Neural crest cell (in vitro differentiated cells): ENCODE data around the gene MMP25. TPM values are rescaled to one million over a fixed set of nuclear protein-coding genes. Genes with fewer than 3 reads are reported as not detected.
A peak's percentile ranks its signal among the peaks of the same experiment; 100 is the strongest.

ENCODE experiments used
- DNase-seq: peaks from one replicate; pipeline ENCODE4 v3.0.0; 2021; ENCODE audit warnings: low read depth, mixed read lengths, low spot score
- H3K27ac Mint-ChIP-seq: one replicate; pipeline ENCODE4 v1.8.0; 2021; ENCODE audit warnings: mild to moderate bottlenecking, mixed read lengths; ENCODE audit not compliant: unreplicated experiment
- H3K27me3 Mint-ChIP-seq: 2 replicates; pipeline ENCODE4 v1.8.0; 2021; ENCODE audit warnings: low read depth, mild to moderate bottlenecking, mixed read lengths
- H3K36me3 Mint-ChIP-seq: 2 replicates; pipeline ENCODE4 v1.8.0; 2021; ENCODE audit warnings: low read depth, mild to moderate bottlenecking, mixed read lengths
- H3K4me1 Mint-ChIP-seq: 2 replicates; pipeline ENCODE4 v1.8.0; 2021; ENCODE audit warnings: mixed read lengths
- H3K4me3 Mint-ChIP-seq: one replicate; pipeline ENCODE4 v1.8.0; 2021; ENCODE audit warnings: mild to moderate bottlenecking, mixed read lengths
- H3K9me3 Mint-ChIP-seq: 2 replicates; pipeline ENCODE4 v1.8.0; 2021; ENCODE audit warnings: mixed read lengths
- total RNA-seq: library from RNA; stranded (reverse); gene quantifications from 2 replicates; pipeline ENCODE4 v1.2.1, GENCODE V29; 2021
- TF ChIP-seq, protein P1 (sequence below): fragments of 200-600 bp; sonication (generic); conservative IDR thresholded peaks from 2 replicates; pipeline ENCODE4 v1.5.0; 2021; ENCODE audit warnings: antibody characterized with exemption, mild to moderate bottlenecking

Gene MMP25
- total RNA-seq, 1 donor from 2014 or later, result 0.96 TPM

DNA sequence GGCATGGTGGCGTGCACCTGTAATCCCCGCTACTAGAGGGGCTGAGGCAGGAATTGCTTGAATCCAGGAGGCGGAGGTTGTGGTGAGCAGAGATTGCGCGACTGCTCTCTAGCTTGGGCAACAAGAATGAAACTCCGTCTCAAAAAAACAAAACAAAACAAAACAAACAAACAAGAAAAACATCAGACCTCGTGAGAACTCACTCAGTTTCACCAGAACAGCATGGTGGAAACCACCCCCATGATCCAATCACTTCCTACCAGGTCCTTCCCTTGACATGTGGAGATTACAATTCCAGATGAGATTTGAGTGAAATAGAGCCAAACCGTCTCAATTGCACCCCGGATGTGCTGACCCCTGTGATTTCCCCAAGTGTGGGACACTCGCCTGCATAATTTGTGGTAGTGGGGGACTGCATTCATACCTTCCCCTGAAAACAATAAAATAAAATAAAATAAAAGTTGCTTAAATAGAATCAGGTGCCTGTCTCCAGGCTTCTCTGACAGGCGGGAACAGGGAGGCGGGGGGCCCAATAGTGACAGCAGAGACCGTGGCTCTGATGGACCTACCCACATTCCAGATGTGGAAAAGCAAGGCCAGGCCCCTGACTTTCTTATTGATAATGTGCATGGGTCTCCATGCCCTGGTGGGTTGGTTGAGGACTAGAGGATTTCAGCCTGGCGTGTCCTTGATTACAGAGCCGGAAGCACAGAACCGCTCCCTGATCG is 39.7 kb downstream of the MMP25 start:
- no peaks in the 10 kb centered on the region for H3K27me3 Mint-ChIP-seq
- DNase-seq, result no peak
- peaks cover 18% of the 10 kb centered on the region for H3K4me1 Mint-ChIP-seq
- H3K27ac Mint-ChIP-seq, result no peak overlapping the region
- no peaks in the 10 kb centered on the region for H3K9me3 Mint-ChIP-seq
- no peak overlapping the region for H3K4me3 Mint-ChIP-seq
- TF ChIP-seq, protein P1, sequence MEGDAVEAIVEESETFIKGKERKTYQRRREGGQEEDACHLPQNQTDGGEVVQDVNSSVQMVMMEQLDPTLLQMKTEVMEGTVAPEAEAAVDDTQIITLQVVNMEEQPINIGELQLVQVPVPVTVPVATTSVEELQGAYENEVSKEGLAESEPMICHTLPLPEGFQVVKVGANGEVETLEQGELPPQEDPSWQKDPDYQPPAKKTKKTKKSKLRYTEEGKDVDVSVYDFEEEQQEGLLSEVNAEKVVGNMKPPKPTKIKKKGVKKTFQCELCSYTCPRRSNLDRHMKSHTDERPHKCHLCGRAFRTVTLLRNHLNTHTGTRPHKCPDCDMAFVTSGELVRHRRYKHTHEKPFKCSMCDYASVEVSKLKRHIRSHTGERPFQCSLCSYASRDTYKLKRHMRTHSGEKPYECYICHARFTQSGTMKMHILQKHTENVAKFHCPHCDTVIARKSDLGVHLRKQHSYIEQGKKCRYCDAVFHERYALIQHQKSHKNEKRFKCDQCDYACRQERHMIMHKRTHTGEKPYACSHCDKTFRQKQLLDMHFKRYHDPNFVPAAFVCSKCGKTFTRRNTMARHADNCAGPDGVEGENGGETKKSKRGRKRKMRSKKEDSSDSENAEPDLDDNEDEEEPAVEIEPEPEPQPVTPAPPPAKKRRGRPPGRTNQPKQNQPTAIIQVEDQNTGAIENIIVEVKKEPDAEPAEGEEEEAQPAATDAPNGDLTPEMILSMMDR, result no peak
- H3K36me3 Mint-ChIP-seq, result no peaks in the 10 kb centered on the region

GRCh38 chr16:3086596-3087242 is 40.4 kb downstream of the MMP25 start:
- Mint-ChIP-seq H3K27me3 (no peaks in the 10 kb centered on the region), H3K9me3 (no peaks in the 10 kb centered on the region), H3K27ac (peak overlapping the region; percentile 67), H3K4me1 (peaks cover 18% of the 10 kb centered on the region), H3K4me3 (no peak overlapping the region), H3K36me3 (no peaks in the 10 kb centered on the region)
- DNase-seq, result no peak
- TF ChIP-seq, protein P1, result no peak

DNA sequence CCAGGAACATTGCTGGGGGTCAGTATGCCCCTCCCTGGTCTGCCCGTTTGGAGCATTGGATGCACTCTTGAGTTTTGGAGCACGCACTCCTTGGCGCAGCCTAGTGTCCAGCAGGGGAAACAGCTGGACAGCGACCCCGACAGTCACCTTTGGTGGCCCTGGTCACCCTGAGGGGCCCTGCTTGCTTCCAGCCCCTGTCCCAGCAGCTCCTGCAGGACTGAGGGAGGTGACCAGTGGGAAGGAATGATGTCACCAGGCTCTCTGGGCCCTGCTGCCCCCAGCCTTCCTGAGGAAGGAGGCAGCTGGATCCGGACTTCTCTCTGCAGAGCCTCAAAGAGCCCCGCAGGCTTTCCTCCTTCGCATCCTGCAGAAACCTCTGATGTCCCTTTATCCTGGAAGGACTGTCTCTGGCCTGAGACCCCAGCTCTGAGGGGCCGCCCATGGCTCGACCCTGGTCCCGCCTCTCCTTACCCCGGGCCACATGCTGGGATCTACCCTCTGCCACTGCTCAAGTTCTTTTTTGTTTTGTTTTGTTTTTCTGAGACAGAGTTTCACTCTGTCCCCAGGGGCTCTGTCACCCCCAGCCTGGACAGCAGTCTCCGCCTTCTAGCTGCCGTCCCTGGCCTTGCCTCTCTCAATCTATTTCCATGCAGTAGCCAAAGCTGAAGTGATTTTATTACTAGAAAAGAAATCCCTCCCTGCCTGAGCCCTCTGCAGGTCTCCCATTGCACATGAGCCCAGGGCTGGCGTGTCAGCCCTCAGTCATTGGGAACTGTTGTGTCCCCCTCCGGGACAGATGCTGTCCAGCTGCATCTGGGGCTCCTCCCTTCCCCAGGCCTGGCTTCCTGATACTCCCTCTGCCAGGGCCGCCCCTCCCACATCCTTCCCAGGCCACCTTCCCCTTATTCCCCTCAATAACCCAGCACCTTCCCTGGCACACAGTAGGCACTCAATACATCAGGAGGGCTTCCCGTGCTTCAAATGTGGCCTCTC is 41.2 kb downstream of the MMP25 start:
- H3K4me3 Mint-ChIP-seq, result peak overlapping the region; percentile 59
- no peaks in the 10 kb centered on the region for H3K27me3 Mint-ChIP-seq
- H3K36me3 Mint-ChIP-seq, result no peaks in the 10 kb centered on the region
- DNase-seq, result peak; percentile 48
- H3K9me3 Mint-ChIP-seq, result no peaks in the 10 kb centered on the region
- TF ChIP-seq, protein P1, result no peak
- peaks cover 18% of the 10 kb centered on the region for H3K4me1 Mint-ChIP-seq
- peak overlapping the region; percentile 95 for H3K27ac Mint-ChIP-seq

- no peaks in the 10 kb centered on the region for H3K9me3 Mint-ChIP-seq
- peak overlapping the region; percentile 95 for H3K27ac Mint-ChIP-seq
- no peak for DNase-seq
- TF ChIP-seq, protein P1, result no peak
- peaks cover 18% of the 10 kb centered on the region for H3K4me1 Mint-ChIP-seq
- H3K4me3 Mint-ChIP-seq, result peak overlapping the region; percentile 59
- H3K36me3 Mint-ChIP-seq, result no peaks in the 10 kb centered on the region
- no peaks in the 10 kb centered on the region for H3K27me3 Mint-ChIP-seq
Measured at GRCh38 chr16:3088450-3088849, 42.1 kb downstream of the MMP25 start.
